ENCODE data around the gene BEST1.
"Not testable (repeated sequence)": the region's sequence is repeated elsewhere in the genome, so short reads cannot be mapped to it uniquely, and the experiment has no call there.

Gene BEST1

DNA sequence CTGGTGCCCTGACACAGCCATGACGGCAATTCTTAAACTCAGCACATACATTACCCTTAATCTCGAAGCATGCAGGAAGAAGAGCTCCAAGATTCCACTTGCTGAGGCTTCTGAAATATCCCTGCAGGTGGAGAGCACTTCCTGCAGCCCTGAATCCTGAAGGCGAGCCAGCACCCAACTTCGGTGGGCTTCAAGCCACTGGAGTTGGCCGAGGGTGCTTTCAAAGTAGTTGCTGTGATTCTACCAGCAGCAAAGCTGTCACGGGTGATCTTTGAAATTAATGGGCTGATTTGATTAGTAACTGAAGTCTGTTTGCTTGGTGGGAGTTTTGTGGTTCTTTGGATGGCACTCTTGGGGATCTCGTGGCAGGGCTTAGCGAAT lies 26.3 kb downstream of the BEST1 start:
- DNase-seq (ENCODE audit: low read depth in 2 of 2, low spot score in 1 of 2): no peak

GRCh38 chr11:61976813-61977475 lies 26.8 kb downstream of the BEST1 start:
- DNase-seq (ENCODE audit: low read depth in 2 of 2, low spot score in 1 of 2): no peak

GRCh38 chr11:61978703-61979661 lies 28.8 kb downstream of the BEST1 start:
- no peak for DNase-seq (ENCODE audit: low read depth in 2 of 2, low spot score in 1 of 2)

DNA sequence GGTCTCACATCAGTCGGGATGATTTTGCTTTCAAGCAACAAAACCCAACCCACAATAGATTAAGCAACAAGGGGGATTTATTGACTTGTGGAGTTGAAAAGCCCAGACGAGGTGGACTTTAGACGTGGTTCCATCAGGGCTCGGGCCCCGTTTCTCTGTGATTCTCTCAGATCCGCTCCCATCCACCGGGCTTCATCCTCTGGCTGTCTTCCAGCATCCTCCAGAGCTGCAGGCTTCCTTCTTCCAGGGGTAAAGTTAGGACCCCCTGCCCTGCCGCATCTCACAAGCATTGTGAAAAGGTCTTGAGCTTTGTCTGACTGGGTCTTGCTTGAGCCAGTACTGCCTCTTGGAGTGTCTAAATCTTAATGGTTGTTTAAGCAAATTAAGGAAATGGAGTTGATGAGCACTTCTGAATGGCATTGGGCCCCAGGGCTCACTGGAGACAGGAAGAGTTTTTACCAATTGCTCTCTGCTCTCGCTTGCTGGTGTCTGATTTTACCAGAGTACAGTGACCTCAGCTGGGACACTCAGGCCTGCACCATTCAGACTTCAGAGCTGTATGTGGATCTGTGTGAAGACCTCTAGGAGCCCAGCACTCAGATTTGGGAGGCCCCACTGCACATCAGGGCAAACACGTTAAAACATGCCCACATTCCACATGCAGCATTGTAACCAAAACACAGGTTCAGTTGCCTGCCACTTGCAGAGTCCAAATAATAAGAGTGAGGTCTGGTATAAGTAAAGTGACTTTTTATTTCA lies 30.8 kb downstream of the BEST1 start:
- DNase-seq (ENCODE audit: low read depth in 2 of 2, low spot score in 1 of 2): no peak

DNA sequence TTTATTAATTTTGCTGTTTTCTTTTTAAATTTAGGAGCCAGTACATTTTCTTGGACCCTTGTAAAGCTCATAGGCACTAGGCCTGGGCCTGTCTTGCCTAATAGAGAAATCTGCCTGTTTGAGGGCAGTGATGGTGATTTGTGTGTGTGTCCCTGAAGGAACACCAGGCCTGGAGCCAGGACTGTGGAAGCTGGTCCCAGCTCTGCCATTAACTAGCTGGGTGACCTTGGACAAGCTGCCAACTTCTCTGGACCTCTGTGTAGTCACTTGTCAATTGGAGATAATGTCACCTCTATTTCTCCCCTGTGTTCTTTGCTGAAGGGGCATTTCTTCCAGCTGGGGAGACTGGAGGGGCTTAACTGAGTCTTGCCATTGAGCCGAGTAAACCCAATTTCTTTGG lies 33.3 kb downstream of the BEST1 start:
- DNase-seq (ENCODE audit: low read depth in 2 of 2, low spot score in 1 of 2): no peak

DNA sequence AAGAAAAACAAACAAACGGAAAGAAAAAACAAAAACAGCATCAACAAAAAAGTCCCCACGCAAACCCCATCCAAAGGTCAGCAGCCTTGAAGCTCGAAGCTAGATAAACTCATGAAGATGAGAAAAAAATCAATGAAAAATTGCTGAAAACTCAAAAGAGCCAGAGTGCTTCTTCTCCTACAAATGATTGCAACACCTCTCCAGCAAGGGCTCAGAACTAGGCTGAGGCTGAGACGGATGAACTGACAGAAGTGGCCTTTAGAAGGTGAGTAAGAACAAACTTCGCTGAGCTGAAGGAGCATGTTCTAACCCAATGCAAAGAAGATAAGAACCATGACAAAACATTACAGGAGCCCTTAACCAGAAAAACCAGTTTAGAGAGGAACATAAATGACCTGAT lies 35.7 kb downstream of the BEST1 start:
- no peak for DNase-seq (ENCODE audit: low read depth in 2 of 2, low spot score in 1 of 2)

- DNase-seq (ENCODE audit: low read depth in 2 of 2, low spot score in 1 of 2): no peak
These were observed 44.8 kb downstream of the BEST1 start for GRCh38 chr11:61994981-61995380.

DNA sequence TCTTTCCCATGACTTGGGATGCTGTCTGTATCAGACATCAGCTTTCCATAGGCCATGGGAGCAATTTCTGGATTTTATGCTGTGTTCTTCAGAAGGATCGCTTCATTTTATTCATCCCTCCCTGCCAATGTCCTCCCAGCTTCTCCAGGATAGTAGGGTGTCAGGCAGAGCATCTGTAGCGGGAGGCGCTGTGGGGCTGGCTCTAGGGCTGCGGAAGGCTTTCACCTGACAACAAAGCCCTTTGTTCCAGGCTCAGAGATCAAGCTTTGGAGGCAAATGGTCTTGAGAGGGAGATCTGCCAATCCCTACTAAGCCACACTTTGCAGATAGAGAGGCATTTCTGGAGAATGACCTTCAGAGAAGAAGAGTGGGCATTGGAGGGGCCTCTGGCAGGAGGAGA lies 46.8 kb downstream of the BEST1 start:
- no peak for DNase-seq (ENCODE audit: low read depth in 2 of 2, low spot score in 1 of 2)

DNA sequence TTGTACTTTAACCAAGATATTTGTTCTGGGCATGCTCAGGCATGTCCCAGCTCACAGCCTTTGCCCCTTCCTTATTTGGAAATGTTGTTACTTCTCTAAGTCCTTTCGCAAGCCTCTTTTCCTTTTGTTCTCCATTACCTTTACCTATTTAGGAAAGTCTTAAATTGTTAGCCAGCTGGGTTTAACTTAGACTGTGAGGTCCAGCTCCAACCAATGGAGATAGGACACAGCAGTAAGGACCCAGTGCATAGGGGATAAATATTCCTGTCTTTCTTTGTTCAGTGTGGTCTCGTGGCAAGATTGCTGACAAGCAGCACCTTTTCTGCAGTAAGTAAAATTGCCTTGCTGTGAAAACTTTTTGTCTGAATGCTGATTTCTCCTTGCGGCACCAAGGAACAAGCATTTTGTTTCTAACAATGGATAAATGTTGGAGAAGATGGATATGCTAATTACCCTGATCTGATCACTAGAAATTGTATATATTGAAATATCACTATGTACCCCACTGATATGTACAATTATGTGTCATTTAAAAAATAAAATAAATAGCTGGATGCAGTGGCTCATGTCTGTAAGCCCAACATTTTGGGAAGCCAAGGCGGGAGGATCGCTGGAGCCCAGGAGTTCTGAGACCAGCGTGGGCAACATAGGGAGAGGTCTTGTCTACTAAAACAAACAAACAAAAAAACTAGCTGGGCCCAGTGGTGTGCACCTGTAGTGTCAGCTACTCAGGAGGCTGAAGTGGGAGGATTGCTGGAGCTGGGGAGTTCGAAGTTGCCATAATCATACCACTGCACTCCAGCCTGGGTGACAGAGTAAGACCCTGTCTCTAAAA lies 49.2 kb downstream of the BEST1 start:
- DNase-seq (ENCODE audit: low read depth in 2 of 2, low spot score in 1 of 2): no peak

- no peak for DNase-seq (ENCODE audit: low read depth in 2 of 2, low spot score in 1 of 2)
These were observed 50.6 kb downstream of the BEST1 start for GRCh38 chr11:62000539-62001446.

DNA sequence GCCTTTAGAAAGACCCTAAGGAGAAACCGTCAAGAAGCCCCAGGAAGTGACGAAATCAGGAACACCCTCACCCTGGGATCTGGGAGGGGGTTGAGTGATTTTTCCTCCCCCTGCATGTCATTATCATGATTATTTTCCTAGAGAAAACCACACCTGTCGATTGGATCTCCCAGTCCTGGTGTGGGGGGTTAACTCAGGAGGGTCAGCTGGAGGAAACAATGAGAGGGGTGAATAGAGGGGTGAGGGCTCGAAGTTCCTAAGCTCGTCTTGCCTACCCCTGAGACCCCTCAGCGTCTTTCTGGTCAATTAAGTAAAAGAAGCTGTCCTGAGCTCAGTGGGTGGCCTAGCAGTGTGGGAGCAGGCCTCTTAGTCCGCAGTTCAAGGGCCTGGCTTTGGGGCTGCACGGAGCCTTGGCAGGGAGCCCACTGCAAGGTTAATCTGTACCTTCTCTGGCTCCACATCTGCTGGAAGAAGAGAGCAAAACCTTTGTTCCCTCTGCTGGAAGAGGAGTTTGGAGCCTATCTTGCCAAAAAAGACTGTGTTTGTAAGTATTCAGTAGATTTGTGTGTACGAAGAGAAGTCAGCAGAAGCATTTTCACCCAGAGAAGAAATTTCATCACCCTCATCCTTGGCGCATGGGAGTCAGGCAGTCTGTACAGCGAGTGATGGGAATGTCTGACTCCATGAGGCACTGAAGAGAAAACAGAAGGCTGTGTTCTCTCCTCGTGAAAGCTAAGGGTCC lies 51.5 kb downstream of the BEST1 start:
- DNase-seq (ENCODE audit: low read depth in 2 of 2, low spot score in 1 of 2): no peak

DNA sequence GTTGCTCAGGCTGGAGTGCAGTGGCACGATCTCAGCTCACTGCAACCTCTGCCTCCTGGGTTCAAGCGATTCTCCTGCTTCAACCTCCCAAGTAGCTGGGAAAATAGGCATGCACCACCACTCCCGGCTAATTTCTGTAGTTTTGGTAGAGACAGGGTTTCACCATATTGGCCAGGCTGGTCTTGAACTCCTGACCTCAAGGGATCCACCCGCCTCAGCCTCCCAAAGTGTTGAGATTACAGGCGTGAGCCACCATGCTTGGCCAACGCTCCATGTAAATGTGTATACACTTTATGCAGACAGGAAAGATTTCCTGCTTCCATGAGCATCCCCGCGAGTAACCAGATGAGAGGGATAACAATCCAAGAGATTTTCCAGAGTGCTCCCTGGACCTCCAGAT lies 52.1 kb downstream of the BEST1 start:
- DNase-seq (ENCODE audit: low read depth in 2 of 2, low spot score in 1 of 2): not testable (repeated sequence)

DNA sequence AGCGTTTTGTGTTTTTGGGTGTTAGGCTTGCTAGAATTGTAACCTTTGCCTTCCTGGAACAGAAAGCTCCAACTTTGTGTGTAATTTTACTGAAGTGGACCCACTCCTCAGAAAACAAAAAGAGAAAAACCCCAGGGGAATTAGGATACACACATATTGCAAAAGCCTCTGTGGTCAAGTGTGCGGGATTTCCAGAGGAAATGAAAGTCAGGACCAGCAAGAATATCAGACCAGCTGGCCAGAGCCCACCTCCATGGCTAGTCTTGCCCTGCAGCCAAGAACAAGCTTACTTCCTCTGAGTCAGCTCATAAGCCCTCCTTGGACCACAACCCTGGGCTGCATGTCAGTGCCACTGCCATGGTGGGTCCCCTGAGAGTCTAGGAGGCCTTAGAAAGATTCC lies 54.3 kb downstream of the BEST1 start:
- no peak for DNase-seq (ENCODE audit: low read depth in 2 of 2, low spot score in 1 of 2)

DNA sequence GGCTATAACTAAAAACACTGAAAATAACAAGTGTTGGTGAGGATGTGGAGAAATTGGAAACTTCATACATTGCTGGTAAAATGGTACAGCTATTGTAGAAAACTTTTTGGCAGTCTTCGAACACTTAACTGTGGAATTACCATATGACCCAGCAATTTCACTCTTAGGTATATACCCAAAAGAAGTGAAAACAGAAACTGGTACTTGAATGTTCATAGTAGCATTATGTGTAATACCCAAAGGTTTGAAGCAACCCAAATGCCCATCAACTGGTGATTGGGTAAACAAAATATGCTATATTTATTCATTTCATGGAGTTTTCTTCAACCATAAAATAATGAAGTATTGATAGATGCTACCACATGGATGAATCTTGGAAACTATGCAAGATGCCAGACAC lies 58.0 kb downstream of the BEST1 start:
- no peak for DNase-seq (ENCODE audit: low read depth in 2 of 2, low spot score in 1 of 2)

DNA sequence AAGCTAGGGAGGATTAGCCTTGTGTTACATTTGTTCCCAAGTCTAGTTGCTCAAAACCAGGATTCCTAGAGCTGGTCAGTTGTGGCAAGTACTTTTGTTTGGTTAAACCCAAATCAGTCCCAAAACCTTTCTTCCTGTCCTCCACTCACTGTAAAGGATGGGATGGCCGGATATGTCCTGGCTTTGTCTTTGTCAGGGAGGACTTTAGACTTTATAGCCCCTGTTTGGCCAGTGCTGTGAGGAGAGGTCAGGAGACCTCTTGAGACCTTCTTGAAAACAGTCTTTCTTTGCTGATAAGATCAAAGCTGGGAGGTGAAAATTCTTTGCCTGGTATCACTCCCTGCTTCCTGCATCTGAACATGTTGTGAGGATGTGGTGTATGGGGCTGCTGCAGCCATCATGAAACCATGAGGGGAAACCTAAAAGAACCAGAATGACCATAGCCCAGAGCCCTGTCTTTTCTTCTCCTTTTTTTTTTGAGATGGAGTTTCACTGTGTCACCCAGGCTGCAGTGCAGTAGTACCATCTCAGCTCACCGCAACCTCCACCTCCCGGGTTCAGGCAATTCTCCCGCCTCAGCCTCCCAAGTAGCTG lies 60.9 kb downstream of the BEST1 start:
- DNase-seq (ENCODE audit: low read depth in 2 of 2, low spot score in 1 of 2): no peak

- DNase-seq (ENCODE audit: low read depth in 2 of 2, low spot score in 1 of 2): no peak
These were observed 61.7 kb downstream of the BEST1 start for GRCh38 chr11:62011881-62012280.

DNA sequence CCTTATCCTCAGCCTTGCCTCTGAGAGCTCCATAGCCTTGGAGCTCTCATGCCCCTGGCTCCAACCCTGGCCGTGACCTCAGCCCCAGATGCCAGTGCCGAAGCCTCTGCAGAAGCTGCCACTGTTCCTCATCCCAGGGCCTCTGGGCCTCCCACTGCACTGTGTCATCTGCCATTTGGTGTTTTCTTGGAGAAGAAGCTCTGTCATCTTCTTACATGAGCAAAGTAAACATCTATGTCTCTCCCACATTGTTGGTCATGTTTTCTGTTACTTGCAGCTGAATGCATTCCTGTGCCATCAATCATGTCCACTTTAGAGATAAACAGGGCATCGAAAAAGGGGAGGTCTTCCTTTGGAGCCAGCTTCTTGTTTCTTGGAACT lies 62.3 kb downstream of the BEST1 start:
- no peak for DNase-seq (ENCODE audit: low read depth in 2 of 2, low spot score in 1 of 2)

DNA sequence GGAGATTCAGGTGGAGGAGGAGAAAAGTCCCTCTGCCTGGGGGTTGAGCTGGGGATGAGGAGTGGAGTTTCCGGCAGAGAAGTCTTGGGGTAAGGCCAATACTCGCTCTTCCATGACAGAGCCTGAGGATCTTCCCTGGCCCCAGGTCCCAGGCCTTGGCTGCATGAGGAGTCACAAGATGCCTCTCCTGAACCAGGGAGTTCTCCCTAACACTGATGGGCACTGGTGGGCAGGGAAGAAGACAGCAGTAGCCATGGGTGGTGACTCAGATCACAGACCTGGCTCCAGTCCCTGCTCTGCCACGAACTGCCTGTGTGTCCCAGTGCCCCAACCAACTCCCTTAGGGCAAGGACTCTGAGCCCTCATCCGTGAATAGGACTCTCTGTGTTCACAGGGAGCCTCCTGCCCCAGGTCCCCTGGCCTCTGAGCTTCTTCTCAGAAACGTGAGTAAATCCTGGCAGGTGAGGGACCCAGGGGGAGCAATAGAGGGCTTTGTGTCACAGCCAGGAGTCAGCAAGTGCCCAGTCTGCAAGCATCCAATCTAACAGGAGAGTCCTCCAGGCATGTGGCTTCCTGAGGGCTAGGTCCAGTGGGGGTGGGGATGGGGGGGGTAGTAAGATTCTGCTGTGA lies 62.8 kb downstream of the BEST1 start:
- DNase-seq (ENCODE audit: low read depth in 2 of 2, low spot score in 1 of 2): no peak
